PC-9 (cell line): ENCODE measurements around the gene CACNA1B. TPM values are rescaled to one million over a fixed set of nuclear protein-coding genes. Genes with fewer than 3 reads are reported as not detected.
"Not testable (repeated sequence)": the region's sequence is repeated elsewhere in the genome, so short reads cannot be mapped to it uniquely, and the experiment has no call there.

Experiments used
- BruUV-seq: library from RNA; stranded (reverse); fragments of 400-500 nt; replicated peaks from 2 replicates; lab custom pipeline; 2021; lab: Mats Ljungman, UMichigan
- CTCF ChIA-PET: fragments of 300-600 bp; sonication (Branson Sonifier 250); formaldehyde crosslinking; loops from one replicate; lab custom pipeline; 2022; ENCODE audit warnings: antibody characterized with exemption; lab: Charles Lee
- POLR2A ChIA-PET: fragments of 300-600 bp; sonication (Branson Sonifier 250); formaldehyde crosslinking; loops from one replicate; lab custom pipeline; 2022; ENCODE audit warnings: antibody characterized with exemption; ENCODE audit not compliant: unreplicated experiment; lab: Charles Lee
- DNase-seq, 2 experiments: peaks; one replicate each; pipeline versions ENCODE4 v3.0.0 to v3.0.0-alpha.2; 2015 to 2022; ENCODE audit warnings: mixed read lengths in 1 of 2
- H2AFZ ChIP-seq: fragments of 200-600 bp; sonication (generic); 2 replicates; pipeline ENCODE4 v1.8.1; 2017; ENCODE audit warnings: antibody characterized with exemption
- H3F3A ChIP-seq: fragments of 200-600 bp; sonication (generic); 2 replicates; pipeline ENCODE4 v1.8.1; 2017; ENCODE audit warnings: antibody characterized with exemption, mild to moderate bottlenecking, low read depth; ENCODE audit not compliant: insufficient read depth
- H3K27ac ChIP-seq: fragments of 200-600 bp; sonication (generic); 2 replicates; pipeline ENCODE4 v1.6.1; 2016; ENCODE audit warnings: mixed run types
- H3K27me3 ChIP-seq: fragments of 200-600 bp; sonication (generic); 2 replicates; pipeline ENCODE4 v1.6.1; 2016; ENCODE audit warnings: low read depth, mixed run types; ENCODE audit not compliant: insufficient read depth
- H3K36me3 ChIP-seq: fragments of 200-600 bp; sonication (generic); 2 replicates; pipeline ENCODE4 v1.6.1; 2016; ENCODE audit warnings: low read depth, mixed run types
- H3K4me1 ChIP-seq: fragments of 200-600 bp; sonication (generic); replicated peaks from 2 replicates; pipeline ENCODE4 v1.6.1; 2016; ENCODE audit warnings: mixed run types; ENCODE audit not compliant: insufficient read depth
- H3K4me2 ChIP-seq: fragments of 200-600 bp; sonication (generic); 2 replicates; pipeline ENCODE4 v1.6.1; 2017; ENCODE audit warnings: mixed run types
- H3K4me3 ChIP-seq: fragments of 200-600 bp; sonication (generic); 2 replicates; pipeline ENCODE4 v1.6.1; 2016; ENCODE audit warnings: mixed run types
- H3K79me2 ChIP-seq: fragments of 200-600 bp; sonication (generic); 2 replicates; pipeline ENCODE4 v1.6.1; 2017; ENCODE audit warnings: low read depth, mixed run types
- H3K9me2 ChIP-seq: fragments of 200-600 bp; sonication (generic); 2 replicates; pipeline ENCODE4 v1.8.1; 2017; ENCODE audit warnings: mild to moderate bottlenecking; ENCODE audit not compliant: insufficient read depth
- H3K9me3 ChIP-seq: fragments of 200-600 bp; sonication (generic); 2 replicates; pipeline ENCODE4 v1.8.1; 2016; ENCODE audit warnings: low read depth; ENCODE audit not compliant: insufficient read depth
- H4K20me1 ChIP-seq: fragments of 200-600 bp; sonication (generic); 2 replicates; pipeline ENCODE4 v1.8.1; 2017; ENCODE audit not compliant: insufficient read depth
- CTCF ChIP-seq: fragments of 200-600 bp; sonication (generic); conservative IDR thresholded peaks from 2 replicates; pipeline ENCODE4 v1.6.1; 2017; ENCODE audit warnings: mixed run types, antibody characterized with exemption, mild to moderate bottlenecking, moderate library complexity
- EZH2 ChIP-seq: fragments of 200-600 bp; sonication (generic); IDR thresholded peaks from 2 replicates; pipeline ENCODE4 v1.8.0; 2017; ENCODE audit warnings: antibody characterized with exemption, low read depth
- intact Hi-C: fragments of 100-400 bp; cut with micrococcal nuclease; formaldehyde crosslinking; loops from one replicate; pipeline ENCODE4 v1.10.0; 2022; ENCODE audit not compliant: unreplicated experiment
- total RNA-seq: library from RNA; stranded (reverse); gene quantifications from 2 replicates; pipeline ENCODE4 v1.2.3, GENCODE V29; 2021

The CACNA1B gene
- total RNA-seq, 1 experiment from 2014 or later, result not detected

- no peak overlapping the region for H3K4me2 ChIP-seq
- H3K4me3 ChIP-seq, result no peak overlapping the region
- no peak overlapping the region for H2AFZ ChIP-seq
- H3K27ac ChIP-seq, result no peak overlapping the region
- no peaks in the 10 kb centered on the region for H3F3A ChIP-seq
- no peak for DNase-seq
- H3K27me3 ChIP-seq, result peaks cover 83% of the 10 kb centered on the region
- no peaks in the 10 kb centered on the region for H3K4me1 ChIP-seq
- TF ChIP-seq EZH2, result no peak
- no peak for TF ChIP-seq CTCF
- CTCF ChIA-PET, result no interaction called here
- intact Hi-C loops, result no loop called here
- POLR2A ChIA-PET, result no interaction called here
- no peaks in the 10 kb centered on the region for H4K20me1 ChIP-seq
- no peaks in the 10 kb centered on the region for H3K9me3 ChIP-seq
- H3K36me3 ChIP-seq, result no peaks in the 10 kb centered on the region
- H3K79me2 ChIP-seq, result no peaks in the 10 kb centered on the region
- no peaks in the 10 kb centered on the region for H3K9me2 ChIP-seq
- no TSS peak for BruUV-seq
These were observed 234.0 kb downstream of the CACNA1B start for GRCh38 chr9:138111607-138112006.

GRCh38 chr9:138112090-138112748, 234.6 kb downstream of the CACNA1B start:
- CTCF ChIA-PET, result interaction anchor here (0.6 kb wide), 1 partner anchor 796 kb away, joined by 3 read pairs; no protein-coding TSS in a partner anchor
- Histone ChIP-seq H3K4me2 (no peak overlapping the region), H3K79me2 (no peaks in the 10 kb centered on the region), H3F3A (no peaks in the 10 kb centered on the region), H3K36me3 (no peaks in the 10 kb centered on the region), H3K9me3 (no peaks in the 10 kb centered on the region), H3K27ac (no peak overlapping the region), H3K27me3 (peaks cover 85% of the 10 kb centered on the region), H2AFZ (no peak overlapping the region), H4K20me1 (no peaks in the 10 kb centered on the region), H3K4me1 (no peaks in the 10 kb centered on the region), H3K4me3 (no peak overlapping the region), H3K9me2 (no peaks in the 10 kb centered on the region)
- no TSS peak for BruUV-seq
- intact Hi-C loops, result no loop called here
- no peak for DNase-seq
- TF ChIP-seq CTCF (no peak), EZH2 (no peak)
- POLR2A ChIA-PET, result no interaction called here

GRCh38 chr9:138112791-138113600, 235.4 kb downstream of the CACNA1B start:
- H3K9me2 ChIP-seq, result no peaks in the 10 kb centered on the region
- CTCF ChIA-PET, result interaction anchor here (0.6 kb wide), 1 partner anchor 797 kb away, joined by 3 read pairs; no protein-coding TSS in a partner anchor
- no peak overlapping the region for H3K4me2 ChIP-seq
- H3F3A ChIP-seq, result no peaks in the 10 kb centered on the region
- H3K27ac ChIP-seq, result no peak overlapping the region
- peaks cover 87% of the 10 kb centered on the region for H3K27me3 ChIP-seq
- H4K20me1 ChIP-seq, result no peaks in the 10 kb centered on the region
- no peaks in the 10 kb centered on the region for H3K4me1 ChIP-seq
- no peaks in the 10 kb centered on the region for H3K36me3 ChIP-seq
- BruUV-seq, result no TSS peak
- intact Hi-C loops, result no loop called here
- no peak for TF ChIP-seq EZH2
- TF ChIP-seq CTCF, result no peak
- H3K79me2 ChIP-seq, result no peaks in the 10 kb centered on the region
- POLR2A ChIA-PET, result no interaction called here
- DNase-seq, result no peak
- no peak overlapping the region for H3K4me3 ChIP-seq
- no peaks in the 10 kb centered on the region for H3K9me3 ChIP-seq
- H2AFZ ChIP-seq, result no peak overlapping the region

- not testable (repeated sequence) for H3K27ac ChIP-seq
These were observed 236.2 kb downstream of the CACNA1B start for GRCh38 chr9:138113701-138114325.

More at GRCh38 chr9:138113701-138114325, 236.2 kb downstream of the CACNA1B start:
- H3K4me2 ChIP-seq, DNase-seq, intact Hi-C loops, H3K79me2 ChIP-seq, H3K9me2 ChIP-seq, CTCF ChIA-PET, H3K9me3 ChIP-seq, H3K4me1 ChIP-seq, H3K4me3 ChIP-seq, H4K20me1 ChIP-seq, H3K36me3 ChIP-seq, BruUV-seq, H2AFZ ChIP-seq, H3F3A ChIP-seq, POLR2A ChIA-PET: not testable (repeated sequence)
- peaks cover 85% of the 10 kb centered on the region for H3K27me3 ChIP-seq
